Breast epithelium (tissue), 4 donors: ENCODE data around the gene VPS33B. TPM values are rescaled to one million over a fixed set of nuclear protein-coding genes. Genes with fewer than 3 reads are reported as not detected.
"Not testable (repeated sequence)": the region's sequence is repeated elsewhere in the genome, so short reads cannot be mapped to it uniquely, and the experiment has no call there.

ENCODE experiments used
- DNase-seq, 2 donors: peaks; one replicate each; pipeline ENCODE4 v3.0.0-alpha.2; 2019; ENCODE audit warnings: low spot score in 2 of 2
- H3K27ac ChIP-seq, 2 donors: fragments of 200-600 bp; sonication (generic) in 1 of 2; one replicate each; pipeline ENCODE4 v1.5.1; 2016 to 2019; ENCODE audit warnings: mild to moderate bottlenecking in 1 of 2
- H3K27me3 ChIP-seq, 2 donors: fragments of 200-600 bp; sonication (generic) in 1 of 2; one replicate each; pipeline versions ENCODE4 v1.5.1 to v1.6.0; 2017 to 2019; ENCODE audit warnings: control low read depth in 1 of 2, mild to moderate bottlenecking in 1 of 2
- H3K36me3 ChIP-seq: fragments of 200-600 bp; one replicate; pipeline ENCODE4 v1.5.1; 2019
- H3K4me1 ChIP-seq, 2 donors: fragments of 200-600 bp; sonication (generic); one replicate each; pipeline ENCODE4 v1.5.1; 2016 to 2019; ENCODE audit warnings: control low read depth in 1 of 2
- H3K4me3 ChIP-seq, 3 donors: fragments of 200-600 bp; sonication (generic); 1 replicate in 2 of 3; 2 replicates in 1 of 3; pipeline ENCODE4 v1.5.1; 2016 to 2019; ENCODE audit warnings: mild to moderate bottlenecking in 3 of 3, moderate library complexity in 2 of 3
- H3K9me3 ChIP-seq, 2 donors: fragments of 200-600 bp; sonication (generic) in 1 of 2; one replicate each; pipeline ENCODE4 v1.5.1; 2016 to 2019; ENCODE audit warnings: control low read depth in 1 of 2
- POLR2A ChIP-seq: fragments of 450-650 bp; IDR thresholded peaks from one replicate; pipeline ENCODE4 v1.6.1; 2016; ENCODE audit warnings: antibody characterized with exemption, mild to moderate bottlenecking, moderate library complexity
- POLR2AphosphoS5 ChIP-seq, 3 donors: sonication (generic); formaldehyde crosslinking; IDR thresholded peaks; one replicate each; pipeline ENCODE4 v1.6.1; 2017; ENCODE audit warnings: antibody characterized with exemption in 3 of 3
- intact Hi-C: fragments of 100-400 bp; cut with DNase I; formaldehyde crosslinking; loops from one replicate; pipeline ENCODE4 v1.15.1; 2023; ENCODE audit warnings: low total_unique reads
- total RNA-seq, 3 donors: library from RNA; depleted of rRNA; stranded (reverse); fragments of >200 nt; gene quantifications; one replicate each; pipeline ENCODE4 v1.1.0, GENCODE V29; 2016
- TF ChIP-seq, protein P1 (sequence below), 3 donors: fragments of 450-650 bp; IDR thresholded peaks; one replicate each; pipeline ENCODE4 v1.5.1; 2016 to 2017; ENCODE audit warnings: antibody characterized with exemption in 3 of 3, mild to moderate bottlenecking in 3 of 3, moderate library complexity in 3 of 3

VPS33B gene
- total RNA-seq, 3 donors from 2014 or later: 8.8 to 10.7 (median 9.0) TPM

DNA sequence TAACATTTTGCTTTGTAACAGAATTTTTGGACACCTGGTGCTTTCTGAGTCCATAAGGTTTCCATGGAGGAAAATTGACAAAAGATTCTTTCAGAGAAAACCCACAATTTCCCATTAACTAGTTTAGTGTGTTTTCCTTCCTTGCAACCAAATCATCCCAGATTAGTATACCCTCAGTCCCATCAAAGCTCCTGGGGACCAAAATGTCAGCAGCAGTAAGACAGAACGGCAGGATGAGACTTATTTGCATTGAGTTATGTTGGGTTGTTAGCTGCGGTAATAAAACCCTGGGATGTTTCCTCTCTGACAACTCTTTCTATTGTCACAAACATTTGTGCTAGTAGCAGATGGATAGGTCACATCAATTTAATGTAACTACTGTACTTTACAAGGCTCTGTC lies 32.4 kb upstream of the VPS33B start:
- DNase-seq: no peak
- H3K27me3 ChIP-seq: peaks cover 0 to 25% of the 10 kb centered on the region in 2 donors
- TF ChIP-seq POLR2AphosphoS5 (IDR thresholded peaks at IDR 0.05) (no peak), POLR2A (no peak)
- TF ChIP-seq, protein P1, sequence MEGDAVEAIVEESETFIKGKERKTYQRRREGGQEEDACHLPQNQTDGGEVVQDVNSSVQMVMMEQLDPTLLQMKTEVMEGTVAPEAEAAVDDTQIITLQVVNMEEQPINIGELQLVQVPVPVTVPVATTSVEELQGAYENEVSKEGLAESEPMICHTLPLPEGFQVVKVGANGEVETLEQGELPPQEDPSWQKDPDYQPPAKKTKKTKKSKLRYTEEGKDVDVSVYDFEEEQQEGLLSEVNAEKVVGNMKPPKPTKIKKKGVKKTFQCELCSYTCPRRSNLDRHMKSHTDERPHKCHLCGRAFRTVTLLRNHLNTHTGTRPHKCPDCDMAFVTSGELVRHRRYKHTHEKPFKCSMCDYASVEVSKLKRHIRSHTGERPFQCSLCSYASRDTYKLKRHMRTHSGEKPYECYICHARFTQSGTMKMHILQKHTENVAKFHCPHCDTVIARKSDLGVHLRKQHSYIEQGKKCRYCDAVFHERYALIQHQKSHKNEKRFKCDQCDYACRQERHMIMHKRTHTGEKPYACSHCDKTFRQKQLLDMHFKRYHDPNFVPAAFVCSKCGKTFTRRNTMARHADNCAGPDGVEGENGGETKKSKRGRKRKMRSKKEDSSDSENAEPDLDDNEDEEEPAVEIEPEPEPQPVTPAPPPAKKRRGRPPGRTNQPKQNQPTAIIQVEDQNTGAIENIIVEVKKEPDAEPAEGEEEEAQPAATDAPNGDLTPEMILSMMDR (IDR thresholded peaks at IDR 0.05): no peak
- intact Hi-C loops: loop anchor here (10.0 kb wide), 1 partner anchor 170 kb away; no protein-coding TSS in a partner anchor
- no peak overlapping the region for H3K27ac ChIP-seq
- H3K4me1 ChIP-seq: no peaks in the 10 kb centered on the region
- no peaks in the 10 kb centered on the region for H3K36me3 ChIP-seq
- H3K4me3 ChIP-seq: no peak overlapping the region
- no peaks in the 10 kb centered on the region for H3K9me3 ChIP-seq

DNA sequence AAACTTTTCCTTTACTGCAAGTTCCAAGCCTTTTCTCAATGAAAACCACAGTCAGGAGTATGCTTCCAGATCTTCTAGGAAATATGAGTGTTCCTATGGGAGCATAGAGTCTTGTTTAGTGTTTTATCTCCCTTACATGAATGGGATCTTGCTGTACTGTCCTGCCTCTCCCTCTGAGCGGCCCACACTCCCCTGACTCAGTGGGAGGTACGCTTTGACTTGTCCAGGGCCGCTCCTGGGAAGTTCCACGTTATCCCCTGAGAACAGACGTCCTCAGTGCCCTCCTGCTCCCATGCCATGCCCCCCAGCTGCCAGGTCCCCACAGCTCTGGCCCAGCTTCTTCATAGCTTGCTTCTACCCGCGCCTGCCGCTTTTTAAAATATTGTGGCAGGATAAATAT lies 28.9 kb upstream of the VPS33B start:
- TF ChIP-seq POLR2A (no peak), POLR2AphosphoS5 (IDR thresholded peaks at IDR 0.05) (no peak)
- TF ChIP-seq, protein P1 (IDR thresholded peaks at IDR 0.05): no peak
- no peaks in the 10 kb centered on the region for H3K9me3 ChIP-seq
- no peak for DNase-seq
- H3K27me3 ChIP-seq: peaks cover 0 to 13% of the 10 kb centered on the region in 2 donors
- no peak overlapping the region for H3K4me3 ChIP-seq
- H3K27ac ChIP-seq: no peak overlapping the region
- no peaks in the 10 kb centered on the region for H3K4me1 ChIP-seq
- intact Hi-C loops: loop anchor here (10.0 kb wide), 1 partner anchor 174 kb away; no protein-coding TSS in a partner anchor
- no peaks in the 10 kb centered on the region for H3K36me3 ChIP-seq

DNA sequence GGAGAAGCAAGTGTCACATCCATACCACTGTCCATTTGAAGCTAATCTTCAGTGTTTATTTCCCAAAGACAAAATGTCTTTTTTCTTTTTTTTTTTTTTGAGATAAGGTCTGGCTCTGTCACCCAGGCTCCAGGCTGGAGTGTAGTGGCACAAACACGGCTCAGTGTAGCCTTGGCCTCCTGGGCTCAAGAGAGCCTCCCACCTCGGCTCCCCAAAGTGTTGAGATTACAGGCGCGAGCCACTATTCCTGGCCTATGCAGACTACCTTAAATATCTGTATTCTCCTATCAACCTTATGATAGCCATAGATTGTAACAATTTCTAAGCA lies 27.7 kb upstream of the VPS33B start:
- TF ChIP-seq POLR2A (no peak), POLR2AphosphoS5 (IDR thresholded peaks at IDR 0.05) (no peak)
- TF ChIP-seq, protein P1 (IDR thresholded peaks at IDR 0.05): no peak
- Histone ChIP-seq H3K36me3 (no peaks in the 10 kb centered on the region), H3K27me3 (peaks cover 0 to 13% of the 10 kb centered on the region in 2 donors), H3K27ac (no peak overlapping the region), H3K4me1 (no peaks in the 10 kb centered on the region), H3K4me3 (no peak overlapping the region), H3K9me3 (no peaks in the 10 kb centered on the region)
- intact Hi-C loops: loop anchor here (10.0 kb wide), 1 partner anchor 175 kb away; no protein-coding TSS in a partner anchor
- DNase-seq: no peak

DNA sequence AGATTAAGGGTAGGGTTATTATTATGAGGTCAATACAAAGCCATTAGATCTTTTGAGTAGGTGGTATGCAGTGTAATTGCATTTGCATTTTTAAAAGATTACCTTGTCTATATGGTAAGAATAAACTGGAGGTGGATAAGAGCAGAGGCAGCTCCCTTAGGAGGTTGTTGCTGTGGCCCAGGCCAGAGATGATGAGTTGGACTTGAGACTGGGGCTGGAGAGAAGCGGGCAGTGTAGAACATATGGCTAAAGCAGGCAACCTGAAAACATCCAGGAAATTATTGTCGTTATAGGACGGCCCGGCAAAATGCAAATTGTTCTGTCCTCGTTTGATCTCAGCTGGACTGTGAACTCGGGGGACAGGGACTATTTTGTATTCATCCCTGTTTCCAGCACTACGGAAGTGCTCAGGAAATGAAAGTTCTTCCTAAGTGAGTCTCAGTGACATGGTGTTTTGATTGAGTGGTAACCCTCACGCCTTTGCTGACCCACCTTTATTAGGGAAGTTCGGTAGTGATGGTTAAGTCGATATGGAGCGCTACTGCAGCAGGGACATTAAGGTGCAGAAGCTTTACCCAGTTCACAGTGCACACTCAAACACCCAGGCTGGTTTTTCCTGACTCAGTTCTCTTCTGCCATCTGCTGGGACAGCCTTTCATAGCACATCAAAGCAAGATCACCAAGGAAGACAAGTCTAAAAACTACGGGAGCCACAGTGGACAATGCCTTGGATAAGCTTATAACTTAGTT lies 27.2 kb upstream of the VPS33B start:
- DNase-seq: peak in 1 of 2 donors; percentile 42
- Histone ChIP-seq H3K4me1 (no peaks in the 10 kb centered on the region), H3K27ac (no peak overlapping the region), H3K27me3 (peaks cover 0 to 13% of the 10 kb centered on the region in 2 donors), H3K9me3 (no peaks in the 10 kb centered on the region), H3K36me3 (no peaks in the 10 kb centered on the region), H3K4me3 (no peak overlapping the region)
- intact Hi-C loops: loop anchor here (10.0 kb wide), 1 partner anchor 175 kb away; no protein-coding TSS in a partner anchor
- TF ChIP-seq POLR2AphosphoS5 (IDR thresholded peaks at IDR 0.05): no peak
- TF ChIP-seq, protein P1 (IDR thresholded peaks at IDR 0.05): peak in 2 of 3 donors; percentile 56 to 59

DNA sequence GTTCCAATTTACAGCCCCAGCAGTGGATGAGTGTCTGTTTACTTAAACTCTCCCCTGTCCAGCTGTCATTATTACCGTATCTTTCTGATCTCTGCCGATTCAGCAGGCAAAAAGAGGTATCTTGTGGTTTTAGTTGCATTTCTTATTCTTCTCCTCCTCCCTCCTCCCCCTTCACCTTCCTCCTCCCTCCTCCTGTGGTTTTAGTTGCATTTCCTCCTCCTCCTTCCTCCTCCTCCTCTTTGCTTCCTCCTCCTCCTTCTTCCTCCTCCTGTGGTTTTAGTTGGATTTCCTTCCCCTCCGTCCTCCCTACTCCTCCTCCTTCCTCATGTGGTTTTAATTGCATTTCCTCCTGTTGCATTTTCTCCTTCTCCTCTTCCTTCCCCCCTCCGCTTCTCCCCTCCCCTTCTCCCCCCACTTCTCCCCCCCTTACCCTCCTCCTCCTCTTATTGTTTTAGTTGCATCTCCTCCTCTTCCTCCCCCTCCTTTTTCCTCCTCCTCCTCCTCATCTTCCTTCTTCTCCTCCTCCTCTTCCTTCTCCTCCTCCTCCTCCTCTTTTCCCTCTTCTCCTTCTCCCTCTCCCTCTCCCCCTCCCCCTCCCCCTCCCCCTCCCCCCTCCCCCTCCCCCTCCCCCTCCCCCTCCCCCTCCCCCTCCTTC lies 25.3 kb upstream of the VPS33B start:
- H3K27me3 ChIP-seq: no peaks in the 10 kb centered on the region
- no peaks in the 10 kb centered on the region for H3K9me3 ChIP-seq
- intact Hi-C loops: no loop called here
- H3K4me1 ChIP-seq: no peaks in the 10 kb centered on the region
- H3K4me3 ChIP-seq: no peak overlapping the region
- H3K27ac ChIP-seq: no peak overlapping the region
- H3K36me3 ChIP-seq: no peaks in the 10 kb centered on the region
- no peak for DNase-seq
- TF ChIP-seq, protein P1 (IDR thresholded peaks at IDR 0.05): no peak
- no peak for TF ChIP-seq POLR2AphosphoS5 (IDR thresholded peaks at IDR 0.05)
- no peak for TF ChIP-seq POLR2A

DNA sequence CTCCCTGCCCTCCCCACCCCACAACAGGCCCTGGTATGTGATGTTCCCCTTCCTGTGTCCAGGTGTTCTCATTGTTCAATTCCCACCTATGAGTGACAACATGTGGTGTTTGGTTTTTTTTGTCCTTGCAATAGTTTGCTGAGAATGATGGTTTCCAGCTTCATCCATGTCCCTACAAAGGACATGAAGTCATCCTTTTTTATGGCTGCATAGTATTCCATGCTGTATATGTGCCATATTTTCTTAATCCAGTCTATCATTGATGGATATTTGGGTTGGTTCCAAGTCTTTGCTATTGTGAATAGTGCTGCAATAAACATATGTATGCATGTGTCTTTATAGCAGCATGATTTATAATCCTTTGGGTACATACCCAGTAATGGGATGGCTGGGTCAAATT lies 23.7 kb upstream of the VPS33B start:
- intact Hi-C loops, H3K27ac ChIP-seq, DNase-seq, H3K4me3 ChIP-seq, H3K27me3 ChIP-seq, H3K9me3 ChIP-seq, H3K4me1 ChIP-seq, H3K36me3 ChIP-seq: not testable (repeated sequence)
